ENCODE measurements around the gene PDPN.

Gene PDPN

GRCh38 chr1:13616234-13616633, 32.6 kb downstream of the PDPN start:
- TF ChIP-seq, protein P1, sequence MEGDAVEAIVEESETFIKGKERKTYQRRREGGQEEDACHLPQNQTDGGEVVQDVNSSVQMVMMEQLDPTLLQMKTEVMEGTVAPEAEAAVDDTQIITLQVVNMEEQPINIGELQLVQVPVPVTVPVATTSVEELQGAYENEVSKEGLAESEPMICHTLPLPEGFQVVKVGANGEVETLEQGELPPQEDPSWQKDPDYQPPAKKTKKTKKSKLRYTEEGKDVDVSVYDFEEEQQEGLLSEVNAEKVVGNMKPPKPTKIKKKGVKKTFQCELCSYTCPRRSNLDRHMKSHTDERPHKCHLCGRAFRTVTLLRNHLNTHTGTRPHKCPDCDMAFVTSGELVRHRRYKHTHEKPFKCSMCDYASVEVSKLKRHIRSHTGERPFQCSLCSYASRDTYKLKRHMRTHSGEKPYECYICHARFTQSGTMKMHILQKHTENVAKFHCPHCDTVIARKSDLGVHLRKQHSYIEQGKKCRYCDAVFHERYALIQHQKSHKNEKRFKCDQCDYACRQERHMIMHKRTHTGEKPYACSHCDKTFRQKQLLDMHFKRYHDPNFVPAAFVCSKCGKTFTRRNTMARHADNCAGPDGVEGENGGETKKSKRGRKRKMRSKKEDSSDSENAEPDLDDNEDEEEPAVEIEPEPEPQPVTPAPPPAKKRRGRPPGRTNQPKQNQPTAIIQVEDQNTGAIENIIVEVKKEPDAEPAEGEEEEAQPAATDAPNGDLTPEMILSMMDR (IDR thresholded peaks at IDR 0.05): no peak
- Histone ChIP-seq H3K27ac (no peak overlapping the region), H3K4me3 (no peak overlapping the region)
- DNase-seq (ENCODE audit: low spot score): no peak

DNA sequence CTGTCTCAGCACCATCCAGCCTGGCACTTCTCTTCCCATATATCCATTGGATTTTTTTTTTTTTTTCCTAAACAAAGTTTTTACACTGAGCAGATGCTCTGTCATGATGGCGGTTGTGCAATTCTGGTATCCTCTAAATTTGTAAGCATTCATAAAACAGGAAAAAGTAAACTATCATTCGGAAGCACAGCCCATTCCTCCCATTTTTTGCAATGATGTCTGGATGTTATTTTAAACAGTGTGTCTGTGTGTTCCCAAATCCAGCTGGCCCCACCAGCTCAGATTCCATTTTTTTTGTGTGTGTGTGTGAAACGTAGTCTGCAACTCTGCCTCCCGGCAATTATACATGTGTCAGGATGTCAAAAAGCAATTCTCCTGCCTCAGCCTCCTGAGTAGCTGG, 33.5 kb downstream of the PDPN start:
- Histone ChIP-seq H3K4me3 (no peak overlapping the region), H3K27ac (no peak overlapping the region)
- DNase-seq (ENCODE audit: low spot score): no peak
- TF ChIP-seq, protein P1 (IDR thresholded peaks at IDR 0.05): no peak

DNA sequence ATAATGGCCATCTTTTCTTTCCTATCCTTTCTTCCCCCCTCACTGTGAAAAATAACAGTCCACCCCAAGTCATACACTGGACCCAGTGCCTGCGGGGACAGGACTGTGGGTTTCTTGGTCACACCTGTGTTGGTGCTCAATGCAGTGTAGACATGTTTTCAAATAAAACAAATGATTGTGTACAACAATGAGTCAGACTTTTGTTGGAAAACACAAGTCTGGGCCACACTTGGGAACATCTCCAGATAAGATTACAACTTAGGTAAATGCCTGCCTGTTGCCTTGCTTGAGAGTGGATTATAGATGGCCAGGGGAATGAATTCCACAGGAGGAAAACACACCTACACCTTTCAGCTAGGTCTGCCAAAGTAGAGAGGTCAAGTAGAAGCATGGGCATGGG, 34.1 kb downstream of the PDPN start:
- TF ChIP-seq, protein P1 (IDR thresholded peaks at IDR 0.05): no peak
- no peak overlapping the region for H3K27ac ChIP-seq
- no peak overlapping the region for H3K4me3 ChIP-seq
- DNase-seq (ENCODE audit: low spot score): no peak

DNA sequence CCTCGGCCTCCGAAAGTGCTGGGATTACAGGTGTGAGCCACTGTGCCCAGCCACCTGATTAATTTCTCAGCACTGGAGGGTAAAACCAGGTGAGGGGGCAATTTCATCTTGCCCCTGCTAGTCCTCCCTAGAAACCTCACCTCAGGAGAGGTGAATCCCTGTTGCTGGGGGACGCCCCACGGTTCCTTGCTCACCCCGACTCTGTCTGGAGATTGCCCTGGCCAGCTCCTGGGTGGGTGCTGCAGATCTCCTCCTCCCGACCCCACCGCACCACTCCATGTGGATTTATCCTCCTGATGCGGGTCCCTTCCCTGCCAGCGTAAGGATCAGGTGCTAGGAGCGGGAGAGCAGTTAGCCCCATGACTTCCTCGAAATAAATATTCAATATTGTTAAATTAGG, 34.9 kb downstream of the PDPN start:
- Histone ChIP-seq H3K4me3 (no peak overlapping the region), H3K27ac (no peak overlapping the region)
- no peak for DNase-seq (ENCODE audit: low spot score)
- TF ChIP-seq, protein P1 (IDR thresholded peaks at IDR 0.05): no peak

DNA sequence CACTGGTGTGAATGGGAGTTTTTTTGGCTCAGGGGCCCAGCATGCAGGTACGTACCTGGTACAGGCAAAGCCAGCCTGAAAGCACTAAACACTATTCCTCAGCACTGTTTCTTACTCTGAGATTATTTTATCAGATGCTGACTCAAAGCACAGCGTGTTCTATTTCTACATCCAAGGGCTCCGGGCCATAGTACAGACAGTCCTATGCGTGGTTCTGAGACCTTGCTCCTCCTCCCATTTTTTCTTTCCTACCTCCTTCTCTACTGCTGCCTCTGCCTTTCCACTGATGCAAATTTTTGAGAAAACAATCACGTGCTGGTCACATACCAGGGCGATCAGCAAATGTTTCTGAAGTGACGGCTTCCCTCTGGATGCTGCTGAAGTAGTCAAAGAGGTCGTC, 36.3 kb downstream of the PDPN start:
- no peak for DNase-seq (ENCODE audit: low spot score)
- Histone ChIP-seq H3K4me3 (no peak overlapping the region), H3K27ac (no peak overlapping the region)
- TF ChIP-seq, protein P1 (IDR thresholded peaks at IDR 0.05): no peak

DNA sequence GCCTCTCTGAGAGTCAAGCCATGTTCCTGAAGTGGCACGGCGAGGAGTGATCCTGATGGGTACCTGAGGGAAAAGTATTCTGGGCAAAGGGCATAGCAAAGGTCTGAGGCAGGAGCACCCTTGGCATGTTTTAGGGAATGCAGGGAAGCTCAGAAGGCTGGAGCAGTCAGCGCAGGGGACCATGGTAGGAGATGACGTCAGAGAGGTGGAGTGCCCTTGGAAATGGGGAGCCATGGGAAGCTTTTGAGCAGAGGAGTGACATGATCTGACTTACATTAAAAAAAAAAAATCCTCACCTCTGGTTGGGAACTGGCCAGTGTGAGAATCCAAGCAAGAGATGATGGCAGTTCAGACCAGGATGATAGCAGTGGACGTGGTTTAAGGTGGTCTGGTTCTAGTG, 37.2 kb downstream of the PDPN start:
- TF ChIP-seq, protein P1 (IDR thresholded peaks at IDR 0.05): no peak
- no peak overlapping the region for H3K27ac ChIP-seq
- no peak for DNase-seq (ENCODE audit: low spot score)
- no peak overlapping the region for H3K4me3 ChIP-seq

DNA sequence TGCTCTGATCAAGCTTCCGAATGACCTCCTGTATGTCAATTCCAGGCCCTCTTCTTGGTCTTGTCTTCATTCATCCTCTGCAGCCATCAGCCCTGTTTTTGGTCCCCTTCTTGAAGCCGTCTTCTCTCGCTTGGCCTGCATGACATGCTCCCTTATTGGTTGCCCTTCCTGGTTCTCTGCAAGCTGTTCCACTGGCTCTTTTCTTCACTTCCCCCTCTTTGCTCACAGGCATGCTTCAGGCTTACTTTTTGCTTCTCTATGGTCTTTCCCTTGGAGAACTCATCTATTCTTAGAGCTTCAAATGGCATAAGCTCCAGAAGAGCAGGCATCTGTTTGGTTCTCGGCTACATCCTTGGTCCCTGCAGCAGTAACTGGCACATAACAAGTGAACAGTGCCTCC, 38.8 kb downstream of the PDPN start:
- no peak for DNase-seq (ENCODE audit: low spot score)
- Histone ChIP-seq H3K4me3 (no peak overlapping the region), H3K27ac (no peak overlapping the region)
- TF ChIP-seq, protein P1 (IDR thresholded peaks at IDR 0.05): no peak
